ENCODE results near the gene PCSK6.

PCSK6 gene

GRCh38 chr15:101322016-101322695 lies 167.4 kb downstream of the PCSK6 start:
- no peak for DNase-seq

DNA sequence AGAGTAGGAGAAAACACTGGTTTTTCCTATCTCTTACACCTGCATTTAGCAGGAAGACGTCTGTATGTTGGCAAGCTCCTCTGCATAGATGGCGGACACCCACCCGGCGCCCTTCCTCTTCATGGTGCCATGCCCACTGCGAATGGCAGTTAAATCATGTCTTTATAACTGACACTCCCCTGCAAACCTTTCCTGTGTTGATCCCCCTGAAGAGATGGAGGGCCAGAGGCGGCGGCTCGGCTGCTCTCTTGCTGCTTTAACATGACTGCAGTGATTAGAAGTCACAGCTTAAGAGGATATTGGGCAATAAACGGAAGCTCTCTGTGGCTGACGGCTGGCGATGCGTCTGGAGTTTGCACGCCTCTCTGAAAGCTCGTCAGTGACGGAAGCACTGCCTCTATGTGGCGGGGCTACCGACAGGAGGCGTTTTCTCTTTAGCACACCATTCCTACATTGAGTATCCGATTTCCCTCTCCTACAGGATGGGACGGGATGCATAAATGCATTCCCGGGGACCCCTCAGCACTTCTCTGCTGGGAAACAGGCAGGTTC lies 168.9 kb downstream of the PCSK6 start:
- DNase-seq: no peak

DNA sequence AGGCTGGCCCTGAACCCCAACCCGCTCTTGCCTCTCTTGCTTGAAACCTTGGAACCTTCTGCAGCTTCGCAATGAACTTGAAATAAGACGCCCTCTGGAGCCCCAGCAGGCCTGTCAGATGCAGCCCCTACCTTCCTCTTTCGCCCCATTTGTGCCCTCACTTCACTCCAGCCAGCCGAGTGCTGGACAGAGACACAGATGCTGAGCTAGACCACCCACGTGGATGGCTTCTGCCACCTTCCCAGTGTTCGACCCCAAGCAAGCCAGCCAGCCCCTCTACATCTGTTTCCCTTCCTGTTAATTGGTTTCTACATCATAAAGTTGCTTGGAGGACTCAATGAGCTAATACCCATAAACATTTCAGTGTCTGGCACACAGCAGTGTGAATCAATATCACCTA lies 170.7 kb downstream of the PCSK6 start:
- no peak for DNase-seq

- no peak for DNase-seq
Observed at GRCh38 chr15:101318147-101318819, 171.2 kb downstream of the PCSK6 start.

GRCh38 chr15:101317336-101317872 lies 172.1 kb downstream of the PCSK6 start:
- no peak for DNase-seq

GRCh38 chr15:101316529-101316928 lies 173.0 kb downstream of the PCSK6 start:
- no peak for DNase-seq

- no peak for DNase-seq
Observed at GRCh38 chr15:101315736-101316135, 173.8 kb downstream of the PCSK6 start.

DNA sequence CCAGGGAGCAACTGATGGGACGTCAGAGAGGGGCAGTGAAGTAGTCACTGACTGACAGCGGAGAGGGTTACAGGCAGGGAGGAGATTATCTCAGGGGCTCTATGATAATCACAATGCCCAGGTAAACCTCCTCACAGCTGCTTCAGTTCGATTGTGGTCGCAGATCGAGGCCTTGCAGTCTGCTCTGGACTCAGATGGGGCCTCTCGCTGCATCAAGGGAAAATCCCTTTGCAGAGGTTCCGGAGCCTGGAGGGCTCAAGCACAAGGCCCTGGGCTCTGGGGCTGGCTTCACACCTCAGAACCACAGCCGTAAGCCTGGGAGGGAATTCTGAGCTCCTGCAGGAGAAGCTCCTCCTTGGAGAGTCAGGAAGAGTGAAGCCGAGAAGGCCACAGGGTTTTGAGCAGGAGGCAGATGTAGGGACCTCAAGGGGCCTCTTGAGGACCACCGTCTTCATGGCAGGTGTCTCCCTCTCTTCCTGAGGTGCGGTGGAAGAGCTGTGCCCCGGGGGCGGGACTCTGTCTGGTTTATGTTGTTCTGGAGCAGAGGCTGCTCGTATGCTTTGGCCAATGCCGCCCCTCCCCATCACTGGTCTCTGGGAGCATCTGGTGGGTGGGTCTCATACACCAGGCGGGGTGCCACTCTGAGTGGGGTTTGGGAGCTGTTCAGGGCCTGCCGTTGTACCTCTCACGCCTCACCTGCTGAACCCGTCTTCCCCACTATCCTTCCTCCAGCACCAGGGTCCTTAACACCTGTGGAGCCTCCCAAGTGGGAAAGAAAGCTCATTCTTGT lies 175.0 kb downstream of the PCSK6 start:
- no peak for DNase-seq

DNA sequence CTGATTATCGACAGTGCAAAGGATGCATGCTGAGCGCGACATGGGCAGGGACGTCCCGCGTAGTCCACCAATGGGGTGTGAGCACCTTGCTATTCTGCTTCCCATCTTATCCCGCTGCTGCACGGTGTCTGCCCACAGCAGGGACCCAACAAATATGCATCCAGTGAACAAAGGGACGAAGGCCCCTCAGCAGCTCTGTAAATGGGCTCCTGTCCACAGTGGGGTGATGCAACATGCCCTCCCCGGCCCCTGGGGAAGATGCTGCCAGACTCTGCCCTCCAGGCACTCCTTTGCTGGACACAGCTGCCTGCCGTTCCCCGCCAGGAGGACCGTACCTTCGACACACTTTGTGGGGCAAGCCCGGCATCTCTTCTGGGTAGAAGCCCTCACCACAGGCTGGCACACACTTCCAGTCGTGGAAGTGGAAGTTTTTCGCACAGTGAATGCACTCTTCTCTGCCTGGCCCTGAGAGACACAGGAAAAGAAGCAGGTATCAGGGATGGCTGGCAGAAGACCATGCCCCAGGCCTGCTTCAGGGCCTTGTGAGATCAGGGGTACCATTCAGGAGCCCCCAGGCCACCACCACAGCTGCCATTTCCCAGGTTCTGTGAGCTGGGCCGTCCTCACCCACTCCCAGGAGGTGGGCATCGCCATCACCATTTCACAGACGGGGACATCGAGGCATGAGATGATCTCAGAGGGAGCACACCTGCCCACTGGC lies 176.3 kb downstream of the PCSK6 start:
- DNase-seq: no peak

- no peak for DNase-seq
Observed at GRCh38 chr15:101310508-101310907, 179.0 kb downstream of the PCSK6 start.

DNA sequence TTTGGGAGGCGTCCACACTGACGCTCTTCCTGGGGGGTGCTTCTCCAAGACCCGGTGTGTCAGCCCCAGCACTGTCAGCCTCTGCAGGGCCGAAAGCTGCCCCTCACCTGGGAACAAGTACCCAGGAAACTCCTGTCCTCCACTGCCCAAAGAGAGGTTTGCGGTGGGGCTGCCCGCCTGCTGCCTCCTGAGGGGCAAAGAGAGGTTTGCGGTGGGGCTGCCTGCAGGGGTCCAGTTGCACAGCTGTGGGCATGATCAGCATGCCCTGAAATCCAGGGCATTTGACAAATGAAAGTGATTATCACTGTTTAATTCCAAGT lies 179.4 kb downstream of the PCSK6 start:
- DNase-seq: no peak

- no peak for DNase-seq
Observed at GRCh38 chr15:101309436-101310160, 179.9 kb downstream of the PCSK6 start.

DNA sequence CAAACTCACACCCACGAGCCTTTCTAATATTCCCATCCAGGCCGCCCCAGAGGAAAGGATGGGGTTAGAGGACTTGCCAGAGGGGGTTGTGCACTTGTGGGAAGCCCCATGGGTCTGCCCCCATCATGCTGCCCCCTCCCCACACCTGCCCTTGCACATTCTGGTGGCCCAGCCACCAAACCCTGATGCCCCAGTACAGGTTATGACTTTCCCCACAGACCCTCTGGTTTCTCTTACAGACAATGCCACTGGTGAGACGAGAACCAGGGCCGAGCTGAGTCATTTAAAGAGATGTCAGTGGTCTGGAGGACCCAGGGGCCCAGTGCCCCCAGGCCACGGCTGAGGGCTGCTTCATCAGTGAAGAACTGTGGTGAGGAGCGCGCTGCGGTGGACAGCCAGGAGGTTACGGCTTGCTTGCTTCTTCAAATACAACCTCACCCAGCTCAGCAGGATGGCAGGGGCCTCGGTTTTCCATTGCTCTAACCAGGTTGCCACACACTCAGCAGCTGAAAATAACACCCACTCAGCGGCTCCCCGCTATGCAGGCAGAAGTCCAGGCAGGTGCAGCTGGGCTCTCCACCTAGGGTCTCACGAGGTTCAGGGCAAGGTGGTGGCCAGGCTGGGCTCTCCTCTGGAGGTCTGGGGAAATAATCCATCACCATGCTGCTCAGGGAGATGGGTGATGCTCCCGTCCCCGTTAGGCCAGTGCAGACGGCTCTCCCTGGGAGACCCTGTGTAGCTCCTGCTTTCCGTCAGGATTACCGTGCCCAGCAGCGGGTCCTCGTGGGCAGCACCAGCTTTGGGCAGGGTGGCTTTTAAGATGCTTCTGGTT lies 180.7 kb downstream of the PCSK6 start:
- DNase-seq: no peak

- DNase-seq: no peak
Observed at GRCh38 chr15:101307897-101308603, 181.5 kb downstream of the PCSK6 start.

DNA sequence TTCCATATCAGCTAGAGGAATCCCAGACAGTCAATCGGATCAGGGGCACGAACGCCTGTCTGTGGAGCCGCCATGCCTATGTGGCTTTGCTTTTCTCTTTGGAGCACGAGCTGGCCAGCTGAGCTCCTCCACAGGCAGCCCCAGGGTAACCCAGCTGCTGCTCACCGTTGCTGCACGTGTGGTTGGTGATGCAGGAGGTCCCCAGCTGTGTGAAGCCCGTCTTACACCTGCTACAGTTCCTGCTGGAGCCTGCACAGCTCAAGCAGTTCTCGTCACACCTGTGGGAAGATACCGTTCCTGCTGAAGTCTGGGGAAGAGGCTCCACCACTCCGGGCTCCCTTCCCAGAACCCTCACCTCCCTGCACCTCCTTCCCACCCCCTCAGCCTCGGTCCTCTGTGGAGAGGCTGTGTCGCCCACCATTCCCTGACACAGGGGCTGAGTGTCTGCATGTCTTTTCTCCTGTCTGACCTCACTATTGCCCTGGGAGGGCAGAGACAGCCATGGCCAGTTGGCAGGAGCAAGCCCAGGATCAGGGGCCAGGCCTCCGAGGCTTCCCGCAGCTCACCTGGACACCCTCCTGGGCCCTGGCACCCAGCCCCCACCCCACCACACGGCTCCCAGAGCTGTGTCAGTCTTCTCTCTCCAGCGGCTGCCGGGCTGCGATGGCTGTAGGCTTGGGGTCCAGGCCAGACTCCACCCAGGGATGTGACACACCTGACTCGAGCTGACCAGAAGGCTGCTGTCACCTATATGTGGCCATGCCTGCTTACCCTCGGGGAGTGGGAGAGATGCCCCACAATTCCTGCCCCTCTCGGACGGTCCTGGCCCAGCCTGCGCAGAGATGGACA lies 182.2 kb downstream of the PCSK6 start:
- DNase-seq: no peak

- DNase-seq: no peak
Observed at GRCh38 chr15:101306341-101307047, 183.0 kb downstream of the PCSK6 start.

GRCh38 chr15:101305820-101306255 lies 183.7 kb downstream of the PCSK6 start:
- no peak for DNase-seq

DNA sequence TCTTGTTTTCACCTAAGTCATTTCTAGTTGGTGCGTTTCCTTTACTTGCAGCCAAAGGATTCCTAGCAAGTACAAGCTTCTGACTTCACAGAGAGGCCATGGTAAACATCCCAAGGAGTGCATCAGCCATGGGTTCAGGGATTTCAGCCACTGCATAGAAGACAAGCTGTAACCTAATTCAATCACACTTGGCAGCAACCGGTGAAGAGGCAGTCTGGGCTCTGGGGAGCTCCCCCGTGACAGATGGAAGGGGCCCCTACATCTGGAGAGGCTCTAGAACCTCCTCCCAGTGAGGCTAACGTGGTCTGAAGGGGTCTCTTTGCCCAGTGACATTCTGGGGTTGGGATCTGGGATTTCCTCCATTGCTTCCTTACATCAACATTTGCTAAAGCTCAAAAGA lies 186.1 kb downstream of the PCSK6 start:
- DNase-seq: no peak

All from NCI-H748 treated with DMSO at 0.1 percent for 48 hours (cell line).